Kidney epithelial cell (primary cell): Measurements from ENCODE around the gene CD74. TPM values are rescaled to one million over a fixed set of nuclear protein-coding genes. Genes with fewer than 3 reads are reported as not detected.

ENCODE experiments used
- DNase-seq: peaks from one replicate; pipeline ENCODE4 v3.0.0-alpha.2; 2010; ENCODE audit warnings: low read depth
- H3K27me3 ChIP-seq: 2 replicates; pipeline ENCODE4 v1.6.0; 2011; ENCODE audit warnings: low read length; ENCODE audit not compliant: control insufficient read depth, insufficient read depth
- H3K36me3 ChIP-seq: 2 replicates; pipeline ENCODE4 v1.5.1; 2011; ENCODE audit warnings: low read length; ENCODE audit not compliant: control insufficient read depth, insufficient read depth
- H3K4me3 ChIP-seq: 2 replicates; pipeline ENCODE4 v1.5.1; 2011; ENCODE audit warnings: low read depth, mild to moderate bottlenecking, control low read depth, low read length
- total RNA-seq: library from RNA; depleted of rRNA; stranded (reverse); fragments of >200 nt; gene quantifications from 2 replicates; pipeline ENCODE4 v1.2.3, GENCODE V29; 2015
- TF ChIP-seq, protein P1 (sequence below): IDR thresholded peaks from 2 replicates; pipeline ENCODE4 v1.5.1; 2011; ENCODE audit warnings: mild to moderate bottlenecking, moderate library complexity, low read length, control low read depth, inconsistent platforms; ENCODE audit not compliant: insufficient read depth, poor library complexity, severe bottlenecking

CD74 gene
- total RNA-seq, 1 donor from 2014 or later, result 119 TPM

DNA sequence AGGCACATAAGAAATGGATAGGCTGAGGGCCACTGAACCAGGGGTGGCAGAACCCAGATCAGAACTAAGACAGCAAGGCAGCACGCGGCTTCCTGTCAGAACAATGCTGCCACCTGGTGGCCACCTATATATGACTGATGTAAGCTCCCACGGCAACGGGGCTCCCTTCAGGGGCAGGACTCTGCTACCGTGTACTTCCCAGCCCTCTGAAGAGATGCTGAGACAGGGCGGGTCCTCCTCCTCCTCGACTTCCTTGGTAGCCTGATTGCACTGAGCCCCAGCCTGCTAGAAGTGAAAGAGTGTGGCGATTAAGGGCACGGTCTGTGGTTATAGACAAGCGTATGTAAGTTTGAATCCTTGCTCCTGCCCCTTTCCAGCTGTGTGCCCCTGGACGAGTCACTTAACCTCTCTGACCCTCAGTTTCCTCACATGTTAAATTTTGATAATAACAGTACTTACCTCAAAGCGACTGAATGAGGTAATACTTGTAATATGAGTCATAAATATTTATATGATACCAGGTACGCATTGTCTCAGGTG is 23.5 kb upstream of the CD74 start:
- TF ChIP-seq, protein P1, sequence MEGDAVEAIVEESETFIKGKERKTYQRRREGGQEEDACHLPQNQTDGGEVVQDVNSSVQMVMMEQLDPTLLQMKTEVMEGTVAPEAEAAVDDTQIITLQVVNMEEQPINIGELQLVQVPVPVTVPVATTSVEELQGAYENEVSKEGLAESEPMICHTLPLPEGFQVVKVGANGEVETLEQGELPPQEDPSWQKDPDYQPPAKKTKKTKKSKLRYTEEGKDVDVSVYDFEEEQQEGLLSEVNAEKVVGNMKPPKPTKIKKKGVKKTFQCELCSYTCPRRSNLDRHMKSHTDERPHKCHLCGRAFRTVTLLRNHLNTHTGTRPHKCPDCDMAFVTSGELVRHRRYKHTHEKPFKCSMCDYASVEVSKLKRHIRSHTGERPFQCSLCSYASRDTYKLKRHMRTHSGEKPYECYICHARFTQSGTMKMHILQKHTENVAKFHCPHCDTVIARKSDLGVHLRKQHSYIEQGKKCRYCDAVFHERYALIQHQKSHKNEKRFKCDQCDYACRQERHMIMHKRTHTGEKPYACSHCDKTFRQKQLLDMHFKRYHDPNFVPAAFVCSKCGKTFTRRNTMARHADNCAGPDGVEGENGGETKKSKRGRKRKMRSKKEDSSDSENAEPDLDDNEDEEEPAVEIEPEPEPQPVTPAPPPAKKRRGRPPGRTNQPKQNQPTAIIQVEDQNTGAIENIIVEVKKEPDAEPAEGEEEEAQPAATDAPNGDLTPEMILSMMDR, result peak; percentile 82
- no peak for DNase-seq
- H3K4me3 ChIP-seq, result no peak overlapping the region

DNA sequence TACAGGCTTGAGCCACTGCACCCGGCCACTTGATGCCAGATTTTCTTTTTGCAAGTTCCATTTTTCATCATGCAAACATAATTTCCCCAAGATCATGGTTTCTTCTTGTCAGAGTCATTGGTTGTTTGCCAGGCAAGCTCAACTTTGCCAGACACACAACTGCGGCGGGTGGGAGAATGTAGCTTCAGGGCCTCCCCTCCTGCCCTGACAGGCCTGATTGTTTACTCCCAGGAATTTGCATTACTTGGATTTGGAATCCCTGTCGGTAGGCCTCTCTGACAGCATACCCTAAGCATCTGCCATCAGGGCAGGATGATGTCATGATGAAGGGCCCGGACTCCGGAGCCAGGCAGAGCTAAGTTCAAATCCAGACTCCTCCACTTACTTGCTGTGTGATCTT is 21.8 kb upstream of the CD74 start:
- TF ChIP-seq, protein P1, result no peak
- DNase-seq, result no peak
- no peaks in the 10 kb centered on the region for H3K36me3 ChIP-seq

More for the DNA sequence above, 23.5 kb upstream of the CD74 start:
- no peaks in the 10 kb centered on the region for H3K27me3 ChIP-seq
- no peaks in the 10 kb centered on the region for H3K36me3 ChIP-seq

DNA sequence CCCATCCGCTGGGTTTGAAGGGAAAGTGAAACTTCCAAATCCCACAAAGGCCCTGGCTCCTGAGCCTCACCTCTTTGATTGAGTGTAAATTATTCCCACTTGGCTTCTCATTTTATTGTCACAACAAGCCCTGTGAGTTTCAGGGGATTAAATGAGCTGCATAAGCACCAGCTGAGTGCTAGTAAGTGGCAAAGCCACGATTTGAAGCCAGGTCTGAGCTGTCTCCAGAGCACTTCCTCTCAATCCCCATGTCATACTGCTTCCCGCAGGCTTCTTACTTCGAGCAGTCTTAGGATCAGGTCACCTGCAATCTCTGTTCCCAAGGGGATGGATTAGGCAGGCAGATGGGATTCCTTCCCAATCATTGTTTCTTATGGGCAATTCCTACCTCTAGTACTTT is 18.9 kb upstream of the CD74 start:
- H3K27me3 ChIP-seq, result no peaks in the 10 kb centered on the region
- no peak for DNase-seq
- TF ChIP-seq, protein P1, result no peak
- no peaks in the 10 kb centered on the region for H3K36me3 ChIP-seq
- no peak overlapping the region for H3K4me3 ChIP-seq

More for the DNA sequence above, 21.8 kb upstream of the CD74 start:
- Histone ChIP-seq H3K27me3 (no peaks in the 10 kb centered on the region), H3K4me3 (no peak overlapping the region)

DNA sequence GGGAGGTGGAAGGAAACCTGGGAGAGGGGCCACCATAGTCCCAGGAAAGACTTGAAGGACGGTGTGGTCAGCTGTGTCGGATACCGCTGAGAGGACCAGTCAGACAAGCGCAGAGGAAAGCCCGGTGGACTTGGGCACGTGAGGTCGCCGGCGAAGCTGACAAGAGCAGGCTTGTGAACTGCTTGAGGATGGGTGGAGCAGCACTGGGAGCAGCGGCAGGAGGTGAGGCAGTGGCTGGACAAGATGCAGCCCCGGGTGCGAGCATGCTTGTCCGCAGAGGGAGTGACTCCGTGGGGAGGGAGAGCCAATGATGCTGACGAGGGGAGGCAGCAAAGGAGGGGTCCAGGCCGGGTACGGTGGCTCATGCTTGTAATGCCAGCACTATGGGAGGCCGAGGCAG is 18.3 kb upstream of the CD74 start:
- no peak overlapping the region for H3K4me3 ChIP-seq

DNA sequence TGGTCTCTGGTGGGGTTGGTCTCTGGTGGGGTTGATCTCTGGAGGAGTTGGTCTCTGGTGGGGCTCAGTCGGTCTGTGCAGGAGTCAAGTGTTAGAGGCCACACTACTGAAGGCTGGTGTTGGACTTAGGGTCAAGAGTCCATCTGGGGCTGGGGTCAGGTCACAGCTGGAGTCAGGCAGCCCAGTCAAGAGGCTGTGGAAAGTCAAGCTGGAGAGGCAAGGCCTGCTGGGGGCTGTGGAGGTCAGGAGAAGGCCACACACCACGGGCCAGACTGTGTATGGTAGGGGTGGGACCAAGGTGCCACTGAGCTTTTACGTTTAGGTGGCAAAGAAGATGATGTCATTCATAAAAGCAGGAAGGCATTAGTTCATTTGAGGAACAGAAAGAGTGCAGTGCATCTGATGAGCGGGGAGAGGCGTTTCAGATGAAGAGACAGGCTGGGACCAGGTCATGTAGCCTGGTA is 16.7 kb upstream of the CD74 start:
- Histone ChIP-seq H3K36me3 (no peaks in the 10 kb centered on the region), H3K27me3 (no peaks in the 10 kb centered on the region), H3K4me3 (no peak overlapping the region)
- no peak for DNase-seq
- TF ChIP-seq, protein P1, result no peak

More for the DNA sequence above, 18.3 kb upstream of the CD74 start:
- TF ChIP-seq, protein P1, result no peak
- Histone ChIP-seq H3K36me3 (no peaks in the 10 kb centered on the region), H3K27me3 (no peaks in the 10 kb centered on the region)
- DNase-seq, result no peak

DNA sequence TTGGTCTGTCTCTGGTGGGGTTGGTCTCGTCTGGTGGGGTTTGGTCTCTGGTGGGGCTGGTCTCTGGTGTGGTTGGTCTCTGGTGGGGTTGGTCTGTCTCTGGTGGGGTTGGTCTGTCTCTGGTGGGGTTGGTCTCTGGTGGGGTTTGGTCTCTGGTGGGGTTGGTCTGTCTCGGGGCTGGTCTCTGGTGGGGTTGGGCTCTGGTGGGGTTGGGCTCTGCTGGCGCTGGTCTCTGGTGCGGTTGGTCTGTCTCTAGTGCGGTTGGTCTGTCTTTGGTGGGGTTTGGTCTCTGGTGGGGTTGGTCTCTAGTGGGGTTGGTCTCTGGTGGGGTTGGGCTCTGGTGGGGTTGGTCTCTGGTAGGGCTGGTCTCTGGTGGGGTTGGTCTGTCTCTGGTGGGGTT is 16.3 kb upstream of the CD74 start:
- no peak for DNase-seq
- no peaks in the 10 kb centered on the region for H3K27me3 ChIP-seq
- TF ChIP-seq, protein P1, result no peak
- no peaks in the 10 kb centered on the region for H3K36me3 ChIP-seq
- no peak overlapping the region for H3K4me3 ChIP-seq
